Measurements from ENCODE around the gene POLG2. TPM values are rescaled to one million over a fixed set of nuclear protein-coding genes. Genes with fewer than 3 reads are reported as not detected.

Gene POLG2
- total RNA-seq, 4 donors from 2014 or later, result 3.9 to 12.0 (median 8.2) TPM

DNA sequence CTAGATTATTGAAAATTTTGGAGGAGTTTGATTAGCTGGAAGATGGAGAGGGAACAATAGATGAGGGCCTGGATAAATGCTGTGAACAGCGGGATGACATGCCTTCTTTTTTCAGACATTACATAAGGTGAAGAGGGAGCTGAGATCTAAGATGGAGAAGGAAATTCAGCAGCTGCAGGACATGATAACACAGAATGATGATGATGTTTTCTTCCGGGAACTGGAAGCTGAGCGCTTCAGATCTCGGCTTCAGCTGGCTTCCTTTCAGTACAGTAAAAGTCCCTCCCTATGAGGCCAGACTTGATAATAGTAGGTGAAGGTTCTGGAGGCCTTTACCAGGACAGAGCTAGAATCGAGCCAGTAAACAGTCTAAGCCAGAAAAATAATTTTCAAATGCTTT lies 40.6 kb upstream of the POLG2 start:
- H3K27ac ChIP-seq, result no peak overlapping the region
- no peak overlapping the region for H3K4me3 ChIP-seq
- 73 to 87% methylated on average over 5 of the region's 5 CpGs for WGBS, 2 donors
- H3K9me3 ChIP-seq, result no peaks in the 10 kb centered on the region
- no peaks in the 10 kb centered on the region for H3K4me1 ChIP-seq
- no peaks in the 10 kb centered on the region for H3K27me3 ChIP-seq
- intact Hi-C loops (cut with DNase I), result no loop called here
- DNase-seq, result no peak
- no peak for TF ChIP-seq POLR2A (IDR thresholded peaks at IDR 0.05)
- TF ChIP-seq, protein P1, sequence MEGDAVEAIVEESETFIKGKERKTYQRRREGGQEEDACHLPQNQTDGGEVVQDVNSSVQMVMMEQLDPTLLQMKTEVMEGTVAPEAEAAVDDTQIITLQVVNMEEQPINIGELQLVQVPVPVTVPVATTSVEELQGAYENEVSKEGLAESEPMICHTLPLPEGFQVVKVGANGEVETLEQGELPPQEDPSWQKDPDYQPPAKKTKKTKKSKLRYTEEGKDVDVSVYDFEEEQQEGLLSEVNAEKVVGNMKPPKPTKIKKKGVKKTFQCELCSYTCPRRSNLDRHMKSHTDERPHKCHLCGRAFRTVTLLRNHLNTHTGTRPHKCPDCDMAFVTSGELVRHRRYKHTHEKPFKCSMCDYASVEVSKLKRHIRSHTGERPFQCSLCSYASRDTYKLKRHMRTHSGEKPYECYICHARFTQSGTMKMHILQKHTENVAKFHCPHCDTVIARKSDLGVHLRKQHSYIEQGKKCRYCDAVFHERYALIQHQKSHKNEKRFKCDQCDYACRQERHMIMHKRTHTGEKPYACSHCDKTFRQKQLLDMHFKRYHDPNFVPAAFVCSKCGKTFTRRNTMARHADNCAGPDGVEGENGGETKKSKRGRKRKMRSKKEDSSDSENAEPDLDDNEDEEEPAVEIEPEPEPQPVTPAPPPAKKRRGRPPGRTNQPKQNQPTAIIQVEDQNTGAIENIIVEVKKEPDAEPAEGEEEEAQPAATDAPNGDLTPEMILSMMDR (IDR thresholded peaks at IDR 0.05), result no peak
- peaks cover 0 to 96% (median 31%) of the 10 kb centered on the region in 3 donors for H3K36me3 ChIP-seq

- H3K27ac ChIP-seq, result no peak overlapping the region
- H3K27me3 ChIP-seq, result no peaks in the 10 kb centered on the region
- no peaks in the 10 kb centered on the region for H3K9me3 ChIP-seq
- TF ChIP-seq POLR2A (IDR thresholded peaks at IDR 0.05), result no peak
- TF ChIP-seq, protein P1 (IDR thresholded peaks at IDR 0.05), result no peak
- no peaks in the 10 kb centered on the region for H3K4me1 ChIP-seq
- H3K36me3 ChIP-seq, result peaks cover 0 to 96% (median 37%) of the 10 kb centered on the region in 3 donors
- H3K4me3 ChIP-seq, result no peak overlapping the region
- 81 to 89% methylated on average over 2 of the region's 2 CpGs for WGBS, 2 donors
- intact Hi-C loops (cut with DNase I), result no loop called here
- no peak for DNase-seq
These were observed 40.1 kb upstream of the POLG2 start for GRCh38 chr17:64536913-64537312.

GRCh38 chr17:64535357-64535756 lies 38.5 kb upstream of the POLG2 start:
- DNase-seq, result no peak
- 68 to 88% methylated on average over 6 of the region's 6 CpGs for WGBS, 2 donors
- intact Hi-C loops (cut with DNase I), result no loop called here
- H3K9me3 ChIP-seq, result no peaks in the 10 kb centered on the region
- TF ChIP-seq, protein P1 (IDR thresholded peaks at IDR 0.05), result no peak
- TF ChIP-seq POLR2A (IDR thresholded peaks at IDR 0.05), result no peak
- no peaks in the 10 kb centered on the region for H3K27me3 ChIP-seq
- H3K27ac ChIP-seq, result no peak overlapping the region
- H3K4me3 ChIP-seq, result no peak overlapping the region
- peaks cover 0 to 98% (median 43%) of the 10 kb centered on the region in 3 donors for H3K36me3 ChIP-seq
- H3K4me1 ChIP-seq, result no peaks in the 10 kb centered on the region

- no peak for TF ChIP-seq POLR2A (IDR thresholded peaks at IDR 0.05)
- TF ChIP-seq, protein P1 (IDR thresholded peaks at IDR 0.05), result peak in 1 of 6 experiments; percentile 31
- DNase-seq, result no peak
- intact Hi-C loops (cut with DNase I), result no loop called here
- Histone ChIP-seq H3K4me1 (no peaks in the 10 kb centered on the region), H3K36me3 (peaks cover 0 to 99% (median 55%) of the 10 kb centered on the region in 3 donors), H3K27ac (no peak overlapping the region), H3K9me3 (no peaks in the 10 kb centered on the region), H3K4me3 (no peak overlapping the region), H3K27me3 (no peaks in the 10 kb centered on the region)
- WGBS, 2 donors, result 71 to 92% methylated on average over 2 to 3 of the region's 3 CpGs
These were observed 37.3 kb upstream of the POLG2 start for GRCh38 chr17:64534187-64534586.

- WGBS, 2 donors, result 83 to 89% methylated on average over 2 of the region's 2 CpGs
- intact Hi-C loops (cut with DNase I), result no loop called here
- no peak for TF ChIP-seq POLR2A (IDR thresholded peaks at IDR 0.05)
- TF ChIP-seq, protein P1 (IDR thresholded peaks at IDR 0.05), result no peak
- peaks cover 0 to 100% (median 59%) of the 10 kb centered on the region in 3 donors for H3K36me3 ChIP-seq
- no peaks in the 10 kb centered on the region for H3K9me3 ChIP-seq
- H3K27ac ChIP-seq, result no peak overlapping the region
- H3K27me3 ChIP-seq, result no peaks in the 10 kb centered on the region
- H3K4me3 ChIP-seq, result no peak overlapping the region
- no peaks in the 10 kb centered on the region for H3K4me1 ChIP-seq
- DNase-seq, result no peak
These were observed 36.9 kb upstream of the POLG2 start for GRCh38 chr17:64533784-64534183.
